ENCODE measurements around the gene SMYD5.
"Not testable (repeated sequence)": the region's sequence is repeated elsewhere in the genome, so short reads cannot be mapped to it uniquely, and the experiment has no call there.

SMYD5 gene

GRCh38 chr2:73214120-73215035 lies at the start of gene SMYD5:
SMYD5 (plus strand) TSS chr2:73214245; CDS start chr2:73214267, 22 bp downstream.
- DNase-seq (ENCODE audit: low spot score): peak; percentile 74

- not testable (repeated sequence) for DNase-seq (ENCODE audit: low spot score)
Observed at GRCh38 chr2:73165978-73166377, 48.1 kb upstream of the SMYD5 start.

- not testable (repeated sequence) for DNase-seq (ENCODE audit: low spot score)
Observed at GRCh38 chr2:73166813-73167212, 47.2 kb upstream of the SMYD5 start.

DNA sequence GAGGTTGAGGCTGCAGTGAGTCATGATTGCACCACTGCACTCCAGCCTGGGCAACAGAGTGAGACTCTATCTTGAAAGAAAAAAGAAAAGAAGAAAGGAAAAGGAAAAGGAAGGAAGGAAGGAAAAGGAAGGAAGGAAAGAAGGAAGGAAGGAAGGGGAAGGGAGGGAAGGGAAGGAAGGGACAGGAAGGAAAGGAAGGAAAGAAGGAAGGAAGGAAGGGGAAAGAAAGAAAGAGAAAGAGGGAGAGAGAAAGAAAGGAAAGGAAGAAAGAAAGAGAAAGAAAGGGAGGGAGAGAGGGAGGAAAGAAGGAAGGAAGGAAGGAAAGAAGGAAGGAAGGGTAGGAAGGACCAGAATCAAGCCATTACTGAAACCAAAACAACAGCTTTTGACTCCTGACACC lies 45.7 kb upstream of the SMYD5 start:
- not testable (repeated sequence) for DNase-seq (ENCODE audit: low spot score)

DNA sequence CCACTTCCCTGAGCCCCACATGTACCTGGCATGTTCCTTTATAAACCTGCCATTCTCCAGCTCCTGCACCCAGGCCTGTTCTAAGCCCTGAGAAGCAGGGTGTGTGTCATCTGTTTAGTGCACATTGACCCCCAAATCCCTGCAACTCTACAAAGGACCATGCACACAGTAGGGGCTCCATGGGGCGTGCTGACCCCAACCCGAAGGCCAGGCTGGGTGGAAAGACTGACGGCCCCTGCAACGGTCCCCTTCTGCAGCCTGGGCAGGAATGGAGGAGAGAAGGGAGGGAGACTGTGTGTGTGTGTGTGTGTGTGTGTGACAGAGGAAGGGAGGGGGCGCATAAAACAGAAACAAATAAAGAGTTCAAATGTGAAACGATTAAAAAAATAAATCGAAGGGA lies 43.7 kb upstream of the SMYD5 start:
- not testable (repeated sequence) for DNase-seq (ENCODE audit: low spot score)

DNA sequence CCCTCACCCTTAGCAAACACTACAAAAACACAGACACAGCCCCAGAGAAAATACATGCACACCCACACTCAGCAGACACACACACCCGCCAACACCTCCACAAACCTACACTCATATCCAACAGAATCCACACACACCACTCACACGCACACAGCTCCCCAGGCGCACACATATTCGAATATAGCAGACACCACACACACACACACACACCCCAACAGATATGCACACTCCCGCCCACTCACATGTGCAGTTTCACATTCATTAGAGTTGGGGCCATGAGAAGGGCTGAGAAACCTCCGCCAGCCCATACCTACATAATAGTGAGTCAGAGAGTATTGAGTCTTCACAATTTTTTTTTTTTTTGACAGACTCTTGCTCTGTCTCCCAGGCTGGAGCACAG lies 41.1 kb upstream of the SMYD5 start:
- DNase-seq (ENCODE audit: low spot score): no peak

- DNase-seq (ENCODE audit: low spot score): no peak
Observed at GRCh38 chr2:73173781-73174180, 40.3 kb upstream of the SMYD5 start.

DNA sequence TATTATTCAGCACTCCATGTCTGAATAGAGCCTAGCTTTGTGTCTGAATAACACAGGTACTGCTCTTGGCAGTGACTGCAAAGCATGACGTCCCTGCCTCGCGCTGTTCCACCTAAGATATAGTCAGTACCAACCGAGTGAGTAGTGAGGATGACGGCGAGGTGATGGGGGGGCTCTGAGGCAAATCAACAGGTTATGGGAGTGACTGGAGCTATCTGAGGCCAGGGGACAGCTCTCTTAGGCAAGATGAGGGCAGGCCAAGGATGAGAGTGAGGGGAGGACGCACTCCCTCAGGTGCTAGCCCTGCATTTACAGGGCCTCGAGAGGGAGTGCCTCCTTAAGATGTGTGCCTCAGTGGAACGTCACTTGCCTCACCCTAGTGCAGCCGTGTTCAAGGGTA lies 39.8 kb upstream of the SMYD5 start:
- DNase-seq (ENCODE audit: low spot score): no peak

DNA sequence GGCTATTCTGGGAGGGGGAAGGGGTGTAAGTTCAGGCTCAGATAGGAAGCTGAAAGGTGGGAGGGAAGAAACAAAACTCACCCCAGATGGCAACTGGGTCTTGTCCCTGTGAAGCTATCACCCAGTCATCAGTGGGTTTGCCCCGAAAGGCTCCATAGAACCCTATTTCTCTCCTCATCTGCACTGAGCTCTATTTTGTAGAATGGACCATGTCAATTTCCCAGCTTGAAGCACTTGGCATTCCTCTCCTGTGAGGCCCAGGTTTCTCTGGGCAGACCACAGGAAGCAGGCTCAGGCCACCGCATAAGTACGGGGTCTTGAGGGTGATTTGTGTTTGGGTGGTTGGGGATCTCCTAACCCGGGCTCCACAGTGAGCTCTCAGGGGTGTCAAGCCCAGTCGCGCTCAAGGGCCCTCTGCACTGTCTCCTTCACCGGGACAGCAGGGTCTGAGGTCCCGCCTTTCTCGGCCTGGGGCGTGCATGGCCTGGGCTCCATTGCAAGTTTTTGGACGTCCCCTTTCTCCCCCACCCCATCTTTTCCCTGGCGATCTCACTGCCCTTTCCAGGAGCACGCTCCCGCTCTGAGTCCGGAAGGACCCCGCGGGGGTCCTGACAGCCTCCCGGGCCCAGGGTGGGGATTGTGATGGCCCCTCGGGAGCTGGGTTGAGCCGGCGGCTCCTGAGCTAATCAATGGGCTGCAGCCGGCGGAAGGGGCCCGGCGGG lies 38.9 kb upstream of the SMYD5 start:
- DNase-seq (ENCODE audit: low spot score): no peak

GRCh38 chr2:73175663-73176204 lies 38.3 kb upstream of the SMYD5 start:
- peak; percentile 69 for DNase-seq (ENCODE audit: low spot score)

GRCh38 chr2:73176205-73176880 lies 37.7 kb upstream of the SMYD5 start:
- DNase-seq (ENCODE audit: low spot score): peak; percentile 32

GRCh38 chr2:73176881-73177644 lies 37.0 kb upstream of the SMYD5 start:
- peak; percentile 92 for DNase-seq (ENCODE audit: low spot score)

DNA sequence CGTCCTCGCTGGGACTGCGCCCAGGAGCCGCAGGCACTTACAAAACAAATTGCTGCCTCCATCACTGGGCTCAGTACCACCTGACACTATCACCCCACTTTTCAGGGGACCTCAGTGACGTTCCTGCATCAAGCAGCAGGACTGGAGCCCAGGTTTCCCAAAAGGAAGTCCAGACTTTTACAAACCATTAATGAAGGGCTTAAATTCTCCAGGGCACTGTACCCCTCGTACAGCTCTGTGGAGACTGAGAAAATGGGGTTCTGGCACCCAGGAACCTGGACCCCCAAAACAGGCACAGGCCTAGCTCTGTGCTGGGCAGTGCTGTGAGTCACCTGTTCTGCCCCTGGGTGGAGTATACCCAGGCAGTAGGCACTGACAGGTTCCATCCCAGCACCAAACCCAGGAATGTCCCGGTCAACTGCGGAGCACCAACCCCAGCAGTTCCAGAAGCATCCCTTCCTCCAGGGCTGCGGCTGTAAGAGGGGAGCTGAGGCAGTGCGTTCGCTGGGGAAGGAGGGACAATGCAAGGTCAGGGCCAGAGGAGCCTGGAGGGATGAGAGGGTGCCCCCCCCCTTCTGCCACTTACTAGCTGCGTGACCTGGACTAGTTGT lies 36.3 kb upstream of the SMYD5 start:
- DNase-seq (ENCODE audit: low spot score): no peak

DNA sequence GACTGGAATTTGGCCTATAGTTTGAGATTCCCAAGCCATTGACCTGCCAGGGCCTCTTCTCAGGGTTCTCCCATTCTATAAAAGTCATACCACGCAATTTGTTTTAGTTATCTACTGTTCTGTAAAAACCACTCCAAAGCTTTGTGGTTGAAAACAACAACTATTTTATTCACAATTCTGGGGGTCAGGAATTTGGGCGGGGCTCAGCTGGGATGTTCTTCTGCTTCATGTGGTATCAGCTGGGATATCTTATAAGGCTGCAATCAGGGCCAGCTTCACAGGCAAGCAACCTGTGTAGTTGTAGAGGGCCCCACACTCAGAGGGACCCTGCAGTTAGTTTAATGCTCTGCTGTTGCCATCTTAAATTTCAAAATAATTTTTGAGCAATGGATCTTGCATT lies 28.1 kb upstream of the SMYD5 start:
- DNase-seq (ENCODE audit: low spot score): no peak

- DNase-seq (ENCODE audit: low spot score): no peak
Observed at GRCh38 chr2:73187549-73187948, 26.5 kb upstream of the SMYD5 start.

GRCh38 chr2:73197579-73197978 lies 16.5 kb upstream of the SMYD5 start:
- DNase-seq (ENCODE audit: low spot score): no peak

GRCh38 chr2:73200281-73200680 lies 13.8 kb upstream of the SMYD5 start:
- DNase-seq (ENCODE audit: low spot score): not testable (repeated sequence)

GRCh38 chr2:73202156-73203054 lies 11.6 kb upstream of the SMYD5 start, which contains the start of gene NOTO:
NOTO (plus strand) TSS chr2:73202574; CDS start chr2:73202667, 93 bp downstream.
- peak; percentile 32 for DNase-seq (ENCODE audit: low spot score)

DNA sequence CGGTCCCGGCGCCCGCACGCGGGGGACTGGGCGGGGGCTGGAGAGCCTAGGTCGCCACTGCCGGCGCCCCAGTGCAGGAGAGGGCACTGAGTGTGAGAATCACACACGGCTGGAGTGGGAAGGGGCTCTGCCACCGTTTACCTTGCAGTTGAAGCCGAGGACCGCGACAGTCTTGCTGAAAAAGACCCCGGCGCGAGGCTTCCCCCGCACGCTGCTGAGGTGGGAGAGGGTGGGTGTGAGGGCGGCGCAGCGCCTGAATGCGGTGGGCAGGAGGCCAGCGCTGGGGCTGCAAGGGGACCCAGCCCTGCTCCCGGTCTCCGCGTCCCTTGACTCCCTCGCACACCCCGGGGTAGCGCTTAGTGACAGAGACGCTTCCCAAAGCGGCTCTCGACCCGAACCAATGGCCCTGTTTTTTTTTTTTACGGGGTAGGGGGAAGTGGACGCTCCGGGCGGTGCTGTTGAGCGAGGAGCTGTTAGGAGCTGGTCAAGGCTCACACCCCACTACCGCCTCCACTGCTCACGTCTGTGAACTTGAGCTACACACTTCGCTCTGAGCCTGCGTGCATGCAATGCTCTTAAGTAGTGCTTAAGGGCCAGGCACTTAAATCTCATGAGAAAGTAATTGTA lies 10.9 kb upstream of the SMYD5 start:
- no peak for DNase-seq (ENCODE audit: low spot score)

All from HuH-7.5 (cell line).